ENCODE measurements around the gene ALPL. TPM values are rescaled to one million over a fixed set of nuclear protein-coding genes. Genes with fewer than 3 reads are reported as not detected.

Gene ALPL
- total RNA-seq, 1 experiment from 2014 or later = 140 TPM

DNA sequence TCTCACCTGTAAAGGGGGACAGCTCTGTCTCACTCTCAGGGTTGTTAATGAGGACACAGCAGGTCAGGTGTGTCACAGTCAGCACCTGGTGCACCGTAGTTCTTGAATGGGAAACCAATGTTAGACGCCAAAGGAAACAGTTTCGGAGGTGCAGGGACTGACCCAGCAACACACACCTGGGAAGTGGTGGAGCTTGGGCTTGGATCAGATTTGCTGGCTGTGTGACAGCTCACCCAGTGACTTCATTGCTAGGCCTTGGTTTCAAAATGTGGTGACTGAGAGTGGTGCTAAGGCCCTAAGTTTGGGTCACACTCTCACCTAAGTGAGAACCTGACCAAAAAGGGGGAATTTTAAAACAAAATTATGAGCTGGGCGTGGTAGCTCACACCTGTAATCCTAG lies 34.9 kb downstream of the ALPL start (continued):
- TF ChIP-seq, protein P1, sequence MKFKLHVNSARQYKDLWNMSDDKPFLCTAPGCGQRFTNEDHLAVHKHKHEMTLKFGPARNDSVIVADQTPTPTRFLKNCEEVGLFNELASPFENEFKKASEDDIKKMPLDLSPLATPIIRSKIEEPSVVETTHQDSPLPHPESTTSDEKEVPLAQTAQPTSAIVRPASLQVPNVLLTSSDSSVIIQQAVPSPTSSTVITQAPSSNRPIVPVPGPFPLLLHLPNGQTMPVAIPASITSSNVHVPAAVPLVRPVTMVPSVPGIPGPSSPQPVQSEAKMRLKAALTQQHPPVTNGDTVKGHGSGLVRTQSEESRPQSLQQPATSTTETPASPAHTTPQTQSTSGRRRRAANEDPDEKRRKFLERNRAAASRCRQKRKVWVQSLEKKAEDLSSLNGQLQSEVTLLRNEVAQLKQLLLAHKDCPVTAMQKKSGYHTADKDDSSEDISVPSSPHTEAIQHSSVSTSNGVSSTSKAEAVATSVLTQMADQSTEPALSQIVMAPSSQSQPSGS (CRISPR knock-in tag; IDR thresholded peaks at IDR 0.05; ENCODE audit: borderline replicate concordance, low read depth) = no peak
- no peak for TF ChIP-seq CREM (CRISPR knock-in tag; IDR thresholded peaks at IDR 0.05)
- TF ChIP-seq NR1H2 (CRISPR knock-in tag; IDR thresholded peaks at IDR 0.05) = no peak
- TF ChIP-seq ZNF317 (CRISPR knock-in tag; IDR thresholded peaks at IDR 0.05; ENCODE audit: borderline replicate concordance, low read depth) = no peak

DNA sequence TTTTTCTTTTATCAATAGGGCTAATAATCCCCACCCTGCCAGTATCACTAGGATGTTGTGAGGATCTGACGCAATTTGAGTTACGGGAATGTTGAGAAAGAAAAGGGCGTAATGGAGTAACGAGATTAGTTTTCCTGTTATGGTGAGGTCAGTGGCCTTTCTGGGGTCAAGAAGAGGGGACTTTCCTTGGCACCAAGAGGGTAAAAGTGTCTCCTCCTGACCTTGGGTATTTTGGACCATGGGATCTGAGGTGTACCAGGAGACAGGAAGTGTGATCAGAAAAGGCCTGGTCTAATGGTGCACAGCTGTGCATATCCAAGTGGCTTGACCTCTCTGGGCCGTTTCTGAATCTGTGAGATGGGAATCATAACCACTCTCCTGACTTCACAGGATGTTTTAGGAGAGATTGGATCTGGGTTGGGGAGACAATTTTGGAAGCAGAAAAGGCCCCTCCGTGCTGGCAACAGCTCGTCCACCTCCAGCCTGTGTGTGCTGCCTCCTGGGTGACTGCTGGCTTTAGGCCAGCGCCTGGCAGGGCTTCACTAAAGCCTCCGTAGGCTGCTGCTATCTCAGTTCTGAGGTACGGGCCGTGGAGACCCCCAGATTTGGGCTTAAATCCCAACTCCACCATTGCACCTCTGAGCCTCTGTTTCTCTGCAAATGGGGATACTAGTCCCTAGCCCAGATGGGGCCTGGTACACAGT lies 37.1 kb downstream of the ALPL start:
- DNase-seq (ENCODE audit: low spot score) (no peak), ATAC-seq (no peak)
- Mint-ChIP-seq H3K4me3 (no peak overlapping the region), H3K4me1 (peaks cover 25% of the 10 kb centered on the region), H3K27me3 (ENCODE audit: low read depth) (no peaks in the 10 kb centered on the region), H3K9me3 (no peaks in the 10 kb centered on the region), H3K27ac (no peak overlapping the region), H3K36me3 (no peaks in the 10 kb centered on the region)
- no peak for TF ChIP-seq JAZF1 (CRISPR knock-in tag; IDR thresholded peaks at IDR 0.05)
- TF ChIP-seq MXD4 (CRISPR knock-in tag; IDR thresholded peaks at IDR 0.05; ENCODE audit: borderline replicate concordance) = no peak
- peak; percentile 53; the same call in 1 of the 2 replicates for TF ChIP-seq GABPB1 (CRISPR knock-in tag; IDR thresholded peaks at IDR 0.05)
- no peak for TF ChIP-seq ARID4B (CRISPR knock-in tag; IDR thresholded peaks at IDR 0.05; ENCODE audit: borderline replicate concordance)
- TF ChIP-seq, protein P2, sequence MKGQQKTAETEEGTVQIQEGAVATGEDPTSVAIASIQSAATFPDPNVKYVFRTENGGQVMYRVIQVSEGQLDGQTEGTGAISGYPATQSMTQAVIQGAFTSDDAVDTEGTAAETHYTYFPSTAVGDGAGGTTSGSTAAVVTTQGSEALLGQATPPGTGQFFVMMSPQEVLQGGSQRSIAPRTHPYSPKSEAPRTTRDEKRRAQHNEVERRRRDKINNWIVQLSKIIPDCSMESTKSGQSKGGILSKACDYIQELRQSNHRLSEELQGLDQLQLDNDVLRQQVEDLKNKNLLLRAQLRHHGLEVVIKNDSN (CRISPR knock-in tag; IDR thresholded peaks at IDR 0.05) = no peak
- ChIA-PET CTCF (interaction anchor here (0.8 to 2.9 kb wide), 3 partner anchors 10 to 276 kb away, joined by 3 to 12 read pairs (median 5); no protein-coding TSS in a partner anchor), POLR2A (no interaction called here)

- Mint-ChIP-seq H3K36me3 (no peaks in the 10 kb centered on the region), H3K27ac (no peak overlapping the region), H3K4me1 (peaks cover 28% of the 10 kb centered on the region), H3K27me3 (ENCODE audit: low read depth) (no peaks in the 10 kb centered on the region), H3K9me3 (no peaks in the 10 kb centered on the region), H3K4me3 (no peak overlapping the region)
- CTCF ChIA-PET = interaction anchor here (0.8 to 1.7 kb wide), 3 partner anchors 11 to 278 kb away, joined by 3 to 6 read pairs (median 3); no protein-coding TSS in a partner anchor
- ATAC-seq (peak; percentile 40), DNase-seq (ENCODE audit: low spot score) (no peak)
- POLR2A ChIA-PET = no interaction called here
- no peak for TF ChIP-seq ERG (CRISPR knock-in tag; IDR thresholded peaks at IDR 0.05)
- no peak for TF ChIP-seq NR1H2 (CRISPR knock-in tag; IDR thresholded peaks at IDR 0.05)
- TF ChIP-seq, protein P1 (CRISPR knock-in tag; IDR thresholded peaks at IDR 0.05; ENCODE audit: borderline replicate concordance, low read depth) = no peak
- TF ChIP-seq IRF1 (CRISPR knock-in tag; IDR thresholded peaks at IDR 0.05) = no peak
- TF ChIP-seq E2F1 (CRISPR knock-in tag; IDR thresholded peaks at IDR 0.05) = no peak
- TF ChIP-seq ATF3 (CRISPR knock-in tag; conservative IDR thresholded peaks at IDR 0.05) = no peak
- no peak for TF ChIP-seq ZNF396 (CRISPR knock-in tag; IDR thresholded peaks at IDR 0.05; ENCODE audit: borderline replicate concordance)
- no peak for TF ChIP-seq FOXJ3 (CRISPR knock-in tag; IDR thresholded peaks at IDR 0.05; ENCODE audit: borderline replicate concordance)
- TF ChIP-seq CDX4 (CRISPR knock-in tag; IDR thresholded peaks at IDR 0.05; ENCODE audit: borderline replicate concordance) = no peak
- TF ChIP-seq TP53 (CRISPR knock-in tag; IDR thresholded peaks at IDR 0.05) = no peak
Observed at GRCh38 chr1:21547876-21548275, 38.7 kb downstream of the ALPL start.
